ENCODE measurements around the gene MAG.

- TF ChIP-seq POLR2AphosphoS5 (IDR thresholded peaks at IDR 0.05): no peak
- TF ChIP-seq POLR2A (IDR thresholded peaks at IDR 0.05): no peak
- no peak for TF ChIP-seq CTCF (IDR thresholded peaks at IDR 0.05)
These were observed 30.1 kb downstream of the MAG start for GRCh38 chr19:35322014-35322413.

Data from transverse colon (tissue), 4 donors.